H1 (cell line): Measurements from ENCODE around the gene ZCCHC17. TPM values are rescaled to one million over a fixed set of nuclear protein-coding genes. Genes with fewer than 3 reads are reported as not detected.

ENCODE experiments used
- CTCF ChIA-PET: fragments of 300-600 bp; sonication (Branson Sonifier 250); formaldehyde crosslinking; loops from one replicate; lab custom pipeline; 2021; ENCODE audit not compliant: partially characterized antibody; lab: Charles Lee
- POLR2A ChIA-PET: fragments of 300-600 bp; sonication (Branson Sonifier 250); formaldehyde crosslinking; loops from one replicate; lab custom pipeline; 2021; ENCODE audit warnings: inconsistent platforms; ENCODE audit not compliant: partially characterized antibody; lab: Charles Lee
- DNase-seq, 2 experiments: peaks; one replicate each; pipeline versions ENCODE4 v3.0.0 to v3.0.0-alpha.2; 2010 to 2022; ENCODE audit warnings: low spot score in 2 of 2, low read depth in 1 of 2, mixed read lengths in 1 of 2
- FAIRE-seq: peaks from 2 replicates; lab custom pipeline; 2011; peaks lifted over from hg19 to GRCh38; lab: Jason Lieb, UNC
- H2AFZ ChIP-seq: 2 replicates; pipeline ENCODE4 v1.8.1; 2012; ENCODE audit warnings: low read length, inconsistent platforms
- H2AK5ac ChIP-seq: 2 replicates; pipeline ENCODE4 v1.6.1; 2013; ENCODE audit warnings: low read depth, low read length
- H2BK120ac ChIP-seq: replicated peaks from 2 replicates; pipeline ENCODE3; 2013; ENCODE audit warnings: low read depth, low read length, inconsistent platforms
- H2BK12ac ChIP-seq: 2 replicates; pipeline ENCODE4 v1.6.1; 2013; ENCODE audit warnings: low read depth, low read length
- H2BK15ac ChIP-seq: 2 replicates; pipeline ENCODE4 v1.6.1; 2013; ENCODE audit warnings: low read length
- H2BK20ac ChIP-seq: 2 replicates; pipeline ENCODE4 v1.6.1; 2013; ENCODE audit warnings: low read length
- H2BK5ac ChIP-seq: 2 replicates; pipeline ENCODE4 v1.6.1; 2013; ENCODE audit warnings: low read depth, low read length
- H3K14ac ChIP-seq: 2 replicates; pipeline ENCODE4 v1.6.1; 2013; ENCODE audit warnings: inconsistent platforms; ENCODE audit not compliant: insufficient read length
- H3K18ac ChIP-seq: 2 replicates; pipeline ENCODE4 v1.6.1; 2013; ENCODE audit warnings: low read length; ENCODE audit errors: extremely low read depth
- H3K23ac ChIP-seq: 2 replicates; pipeline ENCODE4 v1.6.1; 2013; ENCODE audit warnings: inconsistent platforms; ENCODE audit not compliant: insufficient read length
- H3K23me2 ChIP-seq: 2 replicates; pipeline ENCODE4 v1.6.1; 2013; ENCODE audit warnings: low read depth, low read length
- H3K27ac ChIP-seq: 2 replicates; pipeline ENCODE4 v1.6.1; 2011; ENCODE audit warnings: low read depth, low read length, inconsistent platforms
- H3K27me3 ChIP-seq, 4 experiments: replicated peaks in 1 of 4; 1 replicate in 1 of 4; 2 replicates in 3 of 4; pipeline versions ENCODE4 v1.6.1 to v1.8.1; 2011 to 2013; ENCODE audit warnings: low read length in 3 of 4, mild to moderate bottlenecking in 3 of 4, inconsistent platforms in 2 of 4, mixed read lengths in 2 of 4, moderate library complexity in 1 of 4; ENCODE audit not compliant: control insufficient read depth in 3 of 4, insufficient read depth in 3 of 4; ENCODE audit errors: extremely low read depth in 1 of 4
- H3K36me3 ChIP-seq, 4 experiments: 2 replicates each; pipeline versions ENCODE4 v1.6.1 to v1.8.1; 2011 to 2013; ENCODE audit warnings: mild to moderate bottlenecking in 4 of 4, low read length in 3 of 4, moderate library complexity in 2 of 4, control low read depth in 1 of 4, inconsistent platforms in 1 of 4; ENCODE audit not compliant: insufficient read depth in 4 of 4, control insufficient read depth in 2 of 4
- H3K4ac ChIP-seq: replicated peaks from 2 replicates; pipeline ENCODE3; 2013; ENCODE audit warnings: low read length, low read depth, mixed read lengths, inconsistent platforms; ENCODE audit not compliant: insufficient read length
- H3K4me1 ChIP-seq, 4 experiments: replicated peaks in 1 of 4; 1 replicate in 1 of 4; 2 replicates in 3 of 4; pipeline versions ENCODE4 v1.6.1 to v1.8.1; 2011 to 2013; ENCODE audit warnings: low read length in 3 of 4, inconsistent platforms in 2 of 4, mixed read lengths in 1 of 4; ENCODE audit not compliant: insufficient read depth in 4 of 4, control insufficient read depth in 3 of 4
- H3K4me2 ChIP-seq, 2 experiments: 2 replicates each; pipeline versions ENCODE4 v1.6.1 to v1.8.1; 2011 to 2013; ENCODE audit warnings: low read depth in 2 of 2, low read length in 2 of 2, control low read depth in 1 of 2, inconsistent platforms in 1 of 2, mild to moderate bottlenecking in 1 of 2; ENCODE audit not compliant: insufficient read depth in 1 of 2
- H3K4me3 ChIP-seq, 4 experiments: fragments of 200-600, 300-600 bp in 1 of 4; sonication (generic), shearing (Covaris generic), sonication (Bioruptor Twin) in 1 of 4; 2 replicates each; pipeline versions ENCODE4 v1.5.1 to v1.8.1; 2011 to 2016; ENCODE audit warnings: low read length in 4 of 4, low read depth in 3 of 4, control low read depth in 2 of 4, inconsistent platforms in 2 of 4, mild to moderate bottlenecking in 2 of 4, mixed read lengths in 1 of 4, moderate library complexity in 1 of 4; ENCODE audit not compliant: insufficient read depth in 2 of 4; ENCODE audit errors: extremely low read depth in 1 of 4
- H3K56ac ChIP-seq: replicated peaks from 2 replicates; pipeline ENCODE3; 2013; ENCODE audit warnings: low read depth, mild to moderate bottlenecking, mixed read lengths, low read length, inconsistent platforms; ENCODE audit not compliant: insufficient read length
- H3K79me1 ChIP-seq: 2 replicates; pipeline ENCODE4 v1.6.1; 2013; ENCODE audit warnings: low read depth, low read length, control low read depth
- H3K79me2 ChIP-seq, 2 experiments: 2 replicates each; pipeline versions ENCODE4 v1.6.1 to v1.8.1; 2012 to 2013; ENCODE audit warnings: low read length in 2 of 2, mild to moderate bottlenecking in 2 of 2, inconsistent platforms in 1 of 2; ENCODE audit not compliant: insufficient read depth in 2 of 2, control insufficient read depth in 1 of 2
- H3K9ac ChIP-seq, 4 experiments: replicated peaks in 1 of 4; 1 replicate in 1 of 4; 2 replicates in 3 of 4; pipeline versions ENCODE4 v1.6.1 to v1.8.1; 2011 to 2013; ENCODE audit warnings: low read depth in 3 of 4, low read length in 3 of 4, control low read depth in 2 of 4, mild to moderate bottlenecking in 2 of 4, moderate library complexity in 2 of 4, inconsistent platforms in 1 of 4; ENCODE audit errors: extremely low read depth in 1 of 4
- H3K9me3 ChIP-seq, 2 experiments: 2 replicates each; pipeline versions ENCODE4 v1.6.1 to v1.8.1; 2012 to 2013; ENCODE audit warnings: mild to moderate bottlenecking in 2 of 2, moderate library complexity in 2 of 2, control low read depth in 1 of 2, inconsistent platforms in 1 of 2, low read depth in 1 of 2, low read length in 1 of 2, mixed read lengths in 1 of 2; ENCODE audit not compliant: insufficient read depth in 2 of 2
- H4K20me1 ChIP-seq, 2 experiments: replicated peaks in 1 of 2; 2 replicates each; pipeline versions ENCODE3 to v1.8.1; 2011 to 2013; ENCODE audit warnings: inconsistent platforms in 2 of 2, low read length in 2 of 2, mild to moderate bottlenecking in 1 of 2; ENCODE audit not compliant: insufficient read depth in 2 of 2, control insufficient read depth in 1 of 2
- H4K5ac ChIP-seq: 2 replicates; pipeline ENCODE4 v1.6.1; 2013; ENCODE audit warnings: low read length, low read depth, mixed read lengths, inconsistent platforms; ENCODE audit not compliant: insufficient read length
- H4K8ac ChIP-seq: 2 replicates; pipeline ENCODE4 v1.8.0; 2013; ENCODE audit warnings: mild to moderate bottlenecking, moderate library complexity, low read length, inconsistent platforms; ENCODE audit not compliant: insufficient read depth; ENCODE audit errors: extremely low read depth
- H4K91ac ChIP-seq: replicated peaks from 2 replicates; pipeline ENCODE3; 2013; ENCODE audit warnings: low read length, mixed read lengths, inconsistent platforms; ENCODE audit not compliant: insufficient read length
- CBX5 ChIP-seq: fragments of 300-800, 300-1000 bp; sonication (generic); IDR thresholded peaks from 2 replicates; pipeline ENCODE4 v1.7.1; 2016; ENCODE audit warnings: antibody characterized with exemption, low read length, low read depth
- SIRT6 ChIP-seq: IDR thresholded peaks from one replicate; pipeline ENCODE4 v1.7.1; 2012; ENCODE audit warnings: low read length, inconsistent platforms
- WGBS, 2 experiments: shearing (Covaris generic) in 1 of 2; methylation state at CpG; one replicate each; pipeline versions ENCODE4 v1.1.6 to v1.1.7; 2013 to 2015; ENCODE audit warnings: low lambda C conversion rate in 2 of 2, mixed read lengths in 2 of 2, inconsistent platforms in 1 of 2, low coverage in 1 of 2, missing lambda C conversion rate in 1 of 2; ENCODE audit not compliant: insufficient replicate concordance in 2 of 2, insufficient coverage in 1 of 2, insufficient read length in 1 of 2; ENCODE audit errors: extremely low coverage in 1 of 2, missing lambda C conversion rate in 1 of 2; 5-methylcytosine and 5-hydroxymethylcytosine counted together
- polyA plus RNA-seq, 7 experiments: library from polyadenylated mRNA; depleted of rRNA in 3 of 7; stranded (reverse) in 5 of 7; unstranded in 2 of 7; fragments of >200 nt in 5 of 7; fragments of 200-250 nt in 2 of 7; gene quantifications; 1 replicate in 5 of 7; 2 replicates in 1 of 7; 4 replicates in 1 of 7; pipeline versions ENCODE4 v1.2.1 to v1.2.3, GENCODE V29; 2011 to 2013; ENCODE audit warnings: missing spikeins in 2 of 7, mixed read lengths in 2 of 7
- total RNA-seq: library from RNA; stranded (reverse); fragmentation: NEBNext Ultra II Directional; extraction: Animal tissue kit (Norgen Biotek cat#: 25700); gene quantifications from 2 replicates; pipeline ENCODE4 v1.2.1, GENCODE V29; 2021

ZCCHC17 gene
- total and polyA plus RNA-seq, 2 of the 8 experiments (the other 6 are each of a cell fraction or from before 2014, with no cell fraction given) = 51.6 to 59.3 TPM

GRCh38 chr1:31310198-31310597 is 13.4 kb downstream of the ZCCHC17 start:
- no peak overlapping the region for H2BK5ac ChIP-seq
- no peak overlapping the region for H2BK15ac ChIP-seq
- no peak overlapping the region for H4K5ac ChIP-seq
- no peak overlapping the region for H4K8ac ChIP-seq
- H2BK12ac ChIP-seq = no peak overlapping the region
- no peak overlapping the region for H3K14ac ChIP-seq
- peaks cover 6 to 24% (median 21%) of the 10 kb centered on the region in 4 experiments for H3K36me3 ChIP-seq
- no peaks in the 10 kb centered on the region for H3K9me3 ChIP-seq
- CTCF ChIA-PET = interaction anchor here (1.3 kb wide), 1 partner anchor 18 kb away, joined by 3 read pairs; no protein-coding TSS in a partner anchor
- H2AK5ac ChIP-seq = no peak overlapping the region
- no peaks in the 10 kb centered on the region for H3K23me2 ChIP-seq
- H2AFZ ChIP-seq = no peak overlapping the region
- H3K27ac ChIP-seq = no peak overlapping the region
- no peak overlapping the region for H3K4me3 ChIP-seq
- FAIRE-seq = no peak
- H3K79me2 ChIP-seq = peaks cover 0 to 16% of the 10 kb centered on the region in 2 experiments; a peak in 2 of 4 replicates
- H3K4me1 ChIP-seq = no peaks in the 10 kb centered on the region
- H3K4ac ChIP-seq = no peak overlapping the region
- no peaks in the 10 kb centered on the region for H3K79me1 ChIP-seq
- no peak overlapping the region for H3K56ac ChIP-seq
- H4K91ac ChIP-seq = no peak overlapping the region
- POLR2A ChIA-PET = interaction anchor here (1.7 kb wide), 1 partner anchor 14 kb away, joined by 4 read pairs; the partner anchor contains the start of genes SNRNP40 and ZCCHC17
- H4K20me1 ChIP-seq = no peaks in the 10 kb centered on the region
- H3K18ac ChIP-seq = no peak overlapping the region
- H2BK20ac ChIP-seq = no peak overlapping the region
- no peak for TF ChIP-seq SIRT6
- TF ChIP-seq CBX5 = no peak
- no peaks in the 10 kb centered on the region for H3K27me3 ChIP-seq
- no peak for DNase-seq
- H3K4me2 ChIP-seq = no peak overlapping the region
- no peak overlapping the region for H3K9ac ChIP-seq
- no peak overlapping the region for H3K23ac ChIP-seq
- no peak overlapping the region for H2BK120ac ChIP-seq
- 90% methylated on average over 4 of the region's 4 CpGs; no CpG with 5 or more reads in 1 of the 2 experiments for WGBS, 2 experiments
